NCI-H2081 (cell line): Measurements from ENCODE around the gene AFAP1L2.

Experiments used
- DNase-seq, 2 experiments: peaks; one replicate each; lab custom pipeline; 2025; lab: John Stamatoyannopoulos, UW

AFAP1L2 gene

DNA sequence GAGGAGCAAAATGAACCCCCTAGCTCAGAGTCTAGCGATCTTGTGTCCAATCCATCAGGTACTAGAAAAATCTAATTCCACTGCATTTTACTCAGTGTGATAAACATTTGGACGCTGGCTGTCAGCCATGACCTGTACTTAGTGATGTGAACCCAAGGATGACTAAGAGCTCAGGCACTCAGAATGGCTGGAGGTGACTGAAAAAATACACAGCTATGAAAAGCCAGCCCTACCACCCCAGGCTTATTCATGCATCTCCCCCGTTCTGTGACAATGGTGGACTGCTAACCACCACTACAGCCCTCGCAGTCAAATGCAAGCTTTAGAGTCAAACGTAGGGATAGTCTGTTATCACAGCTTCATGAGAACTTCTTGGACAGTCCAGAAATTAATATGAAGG, 14.9 kb downstream of the AFAP1L2 start:
- no peak for DNase-seq

DNA sequence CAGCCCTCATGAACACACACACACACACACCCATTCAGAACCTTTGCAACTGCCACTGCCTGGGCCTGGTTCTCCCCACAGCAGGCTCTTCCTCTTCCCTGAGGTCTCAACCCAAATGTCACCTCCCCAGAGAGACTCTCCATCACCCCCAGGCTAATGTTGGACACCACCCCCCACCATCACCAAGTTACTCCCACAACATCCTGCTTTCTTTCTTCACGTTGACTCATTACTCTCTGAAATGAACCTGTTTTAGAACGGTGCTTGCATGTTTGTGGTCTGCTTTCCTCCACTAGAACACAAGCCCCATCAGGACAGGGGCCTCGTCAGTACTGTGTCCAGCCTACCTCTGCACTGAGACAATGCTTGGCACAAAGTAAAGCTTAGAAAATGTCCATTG, 16.0 kb downstream of the AFAP1L2 start:
- no peak for DNase-seq

GRCh38 chr10:114387784-114388183, 16.5 kb downstream of the AFAP1L2 start:
- DNase-seq = no peak

DNA sequence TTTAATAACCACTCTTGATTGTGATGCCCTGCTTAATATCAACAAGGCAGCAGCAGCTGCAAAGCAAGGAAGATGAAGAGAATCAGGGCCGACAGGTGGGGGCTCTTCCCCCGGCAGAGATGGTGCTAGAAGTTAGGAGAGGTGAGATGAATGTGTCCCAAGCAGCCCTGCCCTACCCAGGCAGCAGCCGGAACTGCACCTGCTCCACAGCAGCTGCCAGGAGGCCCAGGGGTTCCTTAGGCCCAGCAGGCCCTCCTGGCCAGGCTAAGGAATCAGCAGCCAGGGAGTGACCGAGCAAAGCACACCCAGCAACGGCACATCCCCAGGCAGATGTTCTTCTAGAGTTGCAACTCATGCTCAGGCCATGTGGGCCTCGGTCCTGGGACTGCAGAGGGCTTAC, 17.9 kb downstream of the AFAP1L2 start:
- DNase-seq = no peak

DNA sequence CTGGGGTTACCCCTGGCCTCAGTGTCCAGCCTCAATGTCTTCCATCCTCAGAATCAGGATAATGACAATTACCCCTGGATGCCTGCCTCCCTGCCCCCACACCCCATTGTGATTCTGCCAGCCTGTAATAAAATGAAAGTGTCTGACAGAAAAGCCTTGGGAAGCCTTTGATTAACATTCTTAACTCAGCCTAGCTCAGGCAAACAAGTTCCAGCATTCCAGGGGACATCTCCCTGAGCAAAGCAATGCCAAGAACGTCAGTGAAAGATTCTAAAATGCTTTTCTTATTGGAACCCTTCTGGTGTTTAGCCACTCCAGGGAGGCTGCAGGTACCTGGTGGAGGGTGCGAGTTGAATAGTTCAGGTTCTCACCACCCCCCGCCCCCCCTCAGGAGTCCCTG, 18.7 kb downstream of the AFAP1L2 start:
- DNase-seq = no peak

DNA sequence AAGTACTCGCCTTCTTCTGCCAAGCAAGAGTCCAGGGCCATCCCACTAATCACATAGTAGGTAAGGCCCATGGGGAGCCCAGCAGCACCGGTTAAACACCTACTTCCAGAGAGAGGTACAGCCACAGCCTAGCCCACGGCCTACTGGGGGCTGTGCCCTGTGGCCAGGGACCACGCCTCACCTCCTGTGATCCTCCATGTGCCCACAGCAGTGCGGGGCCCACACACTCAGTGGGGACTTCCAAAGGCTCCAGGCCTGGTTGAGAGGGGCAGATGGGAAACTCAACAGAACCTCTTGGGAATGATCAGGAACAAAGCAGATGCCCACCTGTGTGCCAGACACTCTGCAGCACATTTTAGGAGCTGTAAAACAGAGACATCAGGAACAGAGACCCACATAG, 19.7 kb downstream of the AFAP1L2 start:
- no peak for DNase-seq

DNA sequence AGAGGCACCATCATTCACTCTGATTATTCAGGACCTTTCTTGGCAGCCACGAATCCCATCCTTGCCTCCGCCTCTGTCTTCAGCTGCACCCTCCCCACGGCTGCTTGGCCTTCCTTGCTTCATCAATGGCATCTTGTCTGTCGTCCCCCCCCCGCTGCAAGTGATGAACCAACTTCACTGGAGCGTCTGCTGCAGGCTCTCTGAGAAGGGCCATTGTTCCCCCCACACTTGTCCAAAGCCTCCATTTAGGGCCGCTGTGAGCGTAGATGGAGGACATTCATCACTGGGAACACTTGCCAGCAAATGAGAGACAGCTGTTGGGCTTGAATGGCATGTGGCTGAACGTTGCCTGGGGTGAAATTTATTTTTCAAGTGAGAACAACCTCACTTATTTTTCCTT, 20.1 kb downstream of the AFAP1L2 start:
- DNase-seq = no peak

DNA sequence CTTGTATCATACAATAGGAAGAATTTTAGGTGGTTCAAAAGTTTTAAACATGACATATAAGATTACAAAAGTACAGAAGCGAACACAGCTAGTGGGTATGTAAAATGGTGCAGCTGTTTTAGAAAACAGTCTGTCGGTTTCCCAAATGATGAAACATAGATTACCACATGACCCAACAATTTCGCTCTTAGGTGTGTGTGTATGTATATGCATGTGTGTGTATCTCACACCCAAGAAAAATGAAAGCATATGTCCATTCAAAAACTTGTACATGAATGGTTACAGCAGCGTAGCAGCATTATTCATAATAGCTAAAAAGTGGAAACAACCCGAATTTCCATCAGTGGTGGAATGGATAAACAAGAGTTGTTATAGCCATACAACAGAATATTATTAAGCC, 23.5 kb downstream of the AFAP1L2 start:
- no peak for DNase-seq

GRCh38 chr10:114380060-114380459, 24.2 kb downstream of the AFAP1L2 start:
- no peak for DNase-seq

DNA sequence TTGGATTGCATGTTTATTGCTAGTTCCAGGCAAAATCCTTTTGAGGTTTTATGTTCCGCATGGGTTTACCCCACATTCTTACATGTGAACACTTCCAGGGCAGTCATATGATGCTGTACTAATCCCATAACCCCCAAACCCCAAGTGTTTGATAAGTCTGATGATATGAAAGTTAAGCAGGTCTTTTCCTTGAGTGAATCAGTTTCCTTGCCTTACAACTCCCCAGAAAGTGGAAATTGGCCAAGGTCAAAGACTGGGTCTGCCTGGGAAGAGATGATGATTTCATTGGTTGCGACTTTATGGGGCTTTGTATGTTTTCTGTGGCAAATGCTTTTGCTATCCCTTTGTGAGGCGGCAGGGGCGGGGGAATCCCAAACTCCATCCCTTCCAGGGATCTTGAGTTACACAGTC, 24.7 kb downstream of the AFAP1L2 start:
- no peak for DNase-seq

DNA sequence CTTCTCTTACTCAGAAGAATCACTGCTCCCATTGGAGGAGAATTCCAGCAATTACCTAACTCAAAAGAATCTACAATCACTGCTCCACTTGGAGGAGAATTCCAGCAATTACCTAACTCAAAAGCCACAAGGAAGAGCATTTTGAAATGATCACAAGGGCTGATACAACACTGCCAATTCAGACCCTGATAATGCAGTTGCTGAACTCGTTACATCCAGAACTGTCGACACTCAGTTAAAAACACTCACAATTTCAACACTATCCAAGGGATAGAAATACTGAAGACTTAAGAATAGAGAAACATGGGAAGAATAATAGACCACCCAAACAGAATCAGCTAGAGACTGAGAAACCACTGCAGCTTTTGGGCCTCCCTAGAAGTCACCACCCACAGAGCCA, 27.8 kb downstream of the AFAP1L2 start:
- DNase-seq = no peak

GRCh38 chr10:114375047-114375446, 29.3 kb downstream of the AFAP1L2 start:
- no peak for DNase-seq

DNA sequence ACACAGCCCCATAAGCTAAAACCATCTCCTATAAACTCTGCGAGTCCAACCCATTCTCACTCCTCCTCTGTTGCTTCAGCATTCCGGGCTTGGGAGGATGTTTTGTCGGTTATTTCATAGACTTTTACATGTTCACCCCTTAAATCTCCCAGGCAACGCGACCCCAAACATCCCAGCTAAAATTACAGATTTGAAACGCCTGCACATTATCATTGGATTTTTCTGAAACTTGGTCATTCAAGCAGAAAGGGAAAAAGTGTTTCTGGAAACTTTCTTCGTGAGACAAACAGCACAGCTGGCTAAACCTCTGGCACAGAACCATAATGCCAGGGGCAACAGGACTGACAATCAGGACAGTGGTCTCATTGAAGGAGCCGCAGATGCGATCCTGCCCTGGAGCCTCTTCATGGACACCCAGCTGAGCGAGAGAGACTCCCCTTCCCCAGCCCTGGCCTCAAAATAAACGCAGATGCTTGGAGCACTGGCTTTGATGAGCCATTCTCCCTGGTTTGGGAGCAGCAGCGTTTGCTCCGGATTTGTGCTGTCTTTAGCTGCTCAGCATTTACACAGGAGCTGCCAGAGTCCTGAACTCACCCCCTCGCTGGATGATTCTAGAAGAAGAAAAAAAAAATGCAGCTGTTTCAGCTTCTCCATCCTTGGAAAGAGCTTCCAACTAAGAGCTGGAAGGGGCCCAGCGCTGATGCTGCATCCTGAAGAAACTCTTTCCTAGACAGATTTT, 30.1 kb downstream of the AFAP1L2 start:
- no peak for DNase-seq

DNA sequence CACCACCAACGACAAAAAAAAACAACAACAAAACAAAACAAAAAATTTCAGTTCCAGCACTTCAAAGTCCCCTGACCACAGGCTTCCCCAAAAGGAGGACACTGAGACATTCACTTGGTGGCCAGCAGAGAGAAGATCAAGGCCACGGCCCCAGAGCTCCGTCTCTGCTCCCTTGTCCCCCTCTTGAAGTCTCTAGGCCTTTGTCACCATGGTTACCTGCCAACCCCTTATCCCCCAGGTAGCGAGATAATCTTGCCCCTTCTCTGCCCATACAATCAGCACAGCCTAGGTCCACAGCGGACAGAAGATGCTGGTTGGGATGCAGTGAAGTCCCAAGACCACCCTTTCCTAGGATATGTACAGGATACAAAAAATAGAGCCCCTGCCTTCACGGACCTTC, 30.7 kb downstream of the AFAP1L2 start:
- no peak for DNase-seq

DNA sequence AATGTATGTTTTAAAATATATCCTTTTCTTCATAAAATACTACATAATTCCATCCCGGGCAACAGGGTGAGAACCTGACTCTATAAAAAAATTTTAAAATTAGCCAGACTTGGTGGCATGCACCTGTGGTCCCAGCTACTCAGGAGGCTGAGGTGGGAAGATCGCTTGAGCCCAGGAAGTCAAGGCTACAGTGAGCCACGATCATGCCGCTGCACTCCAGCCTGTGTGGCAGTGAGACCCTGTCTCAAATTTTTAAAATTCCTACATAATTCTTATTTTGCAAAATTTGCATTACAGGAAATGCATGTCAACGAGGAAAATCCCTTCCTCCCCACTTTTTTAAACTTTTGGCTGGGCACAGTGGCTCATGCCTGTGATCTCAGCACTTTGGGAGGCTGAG, 31.3 kb downstream of the AFAP1L2 start:
- no peak for DNase-seq

DNA sequence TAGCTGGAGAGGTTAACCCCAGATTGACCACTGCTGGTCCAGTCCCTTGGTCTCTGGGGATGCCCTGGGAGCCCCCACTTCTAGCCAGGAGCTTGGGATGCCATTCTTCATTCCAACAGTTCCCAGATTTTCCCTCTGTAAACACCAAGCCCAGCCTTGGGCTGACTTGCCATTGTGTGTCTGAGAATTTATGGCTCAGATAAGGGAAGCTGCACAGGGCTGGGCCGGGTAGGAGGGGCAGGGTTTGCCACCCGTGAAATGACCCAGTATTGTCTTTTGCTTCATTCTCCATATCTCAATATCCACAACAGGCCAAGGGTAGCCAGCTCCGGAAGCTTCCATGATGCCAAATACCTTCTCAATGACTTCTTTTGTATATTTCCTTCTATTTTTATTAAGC, 32.1 kb downstream of the AFAP1L2 start:
- no peak for DNase-seq

DNA sequence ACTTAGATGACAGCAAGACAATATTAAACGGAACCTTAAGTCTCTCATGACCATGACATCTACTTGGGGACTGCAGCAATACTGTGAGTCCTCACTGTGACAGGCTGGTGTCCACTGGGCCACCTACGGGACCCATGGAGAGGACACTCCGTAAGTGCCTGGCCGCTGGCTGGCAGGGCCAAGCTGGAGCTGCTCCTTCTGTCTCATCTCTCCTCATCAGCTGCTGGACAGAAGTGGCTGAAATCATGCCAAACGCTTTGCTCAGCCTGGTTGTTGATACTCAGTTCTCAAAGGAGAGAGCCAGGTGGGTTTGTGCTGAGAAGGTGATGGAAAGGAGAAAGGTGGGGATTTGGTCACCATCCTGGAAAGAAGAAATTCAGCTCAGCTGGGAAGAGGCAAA, 33.3 kb downstream of the AFAP1L2 start:
- DNase-seq = no peak

GRCh38 chr10:114370199-114370598, 34.1 kb downstream of the AFAP1L2 start:
- no peak for DNase-seq

GRCh38 chr10:114368057-114368391, 36.3 kb downstream of the AFAP1L2 start:
- DNase-seq = no peak

GRCh38 chr10:114367351-114368056, 36.8 kb downstream of the AFAP1L2 start:
- no peak for DNase-seq

- DNase-seq = no peak
Measured at GRCh38 chr10:114364726-114365125, 39.6 kb downstream of the AFAP1L2 start.

DNA sequence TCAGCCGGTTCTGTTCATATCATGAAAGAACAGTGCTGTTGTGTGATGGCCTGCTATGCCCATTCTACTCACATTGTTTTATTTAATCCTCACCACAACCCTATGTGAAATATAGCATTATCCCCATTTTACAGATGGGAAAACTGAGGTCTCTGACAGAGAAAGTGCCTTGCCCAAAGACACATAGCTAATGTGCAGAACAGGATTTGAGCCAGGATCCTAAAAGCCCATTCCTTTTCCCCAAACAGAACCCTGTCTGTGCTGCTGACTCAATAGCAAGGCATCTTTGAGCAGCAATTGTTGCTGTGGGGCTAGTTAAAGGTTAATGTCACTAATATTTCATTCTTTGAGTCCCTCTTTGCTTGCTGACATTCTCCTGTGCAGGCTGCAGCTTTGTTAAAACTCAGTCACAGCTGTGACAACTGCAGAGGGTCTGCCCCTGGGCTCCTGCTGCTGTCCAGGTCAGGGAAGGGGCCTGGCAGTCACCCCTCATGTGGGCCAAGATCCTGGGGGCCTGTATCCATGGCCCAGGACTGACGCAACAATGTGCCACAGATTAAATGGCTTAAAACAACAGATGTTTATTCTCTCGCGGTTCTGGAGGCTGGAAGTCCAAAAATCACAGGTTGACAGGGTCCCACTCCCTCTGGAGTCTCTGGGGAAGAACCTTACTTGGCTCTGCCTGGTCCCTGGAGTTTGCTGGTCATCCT, 40.4 kb downstream of the AFAP1L2 start:
- DNase-seq = no peak

DNA sequence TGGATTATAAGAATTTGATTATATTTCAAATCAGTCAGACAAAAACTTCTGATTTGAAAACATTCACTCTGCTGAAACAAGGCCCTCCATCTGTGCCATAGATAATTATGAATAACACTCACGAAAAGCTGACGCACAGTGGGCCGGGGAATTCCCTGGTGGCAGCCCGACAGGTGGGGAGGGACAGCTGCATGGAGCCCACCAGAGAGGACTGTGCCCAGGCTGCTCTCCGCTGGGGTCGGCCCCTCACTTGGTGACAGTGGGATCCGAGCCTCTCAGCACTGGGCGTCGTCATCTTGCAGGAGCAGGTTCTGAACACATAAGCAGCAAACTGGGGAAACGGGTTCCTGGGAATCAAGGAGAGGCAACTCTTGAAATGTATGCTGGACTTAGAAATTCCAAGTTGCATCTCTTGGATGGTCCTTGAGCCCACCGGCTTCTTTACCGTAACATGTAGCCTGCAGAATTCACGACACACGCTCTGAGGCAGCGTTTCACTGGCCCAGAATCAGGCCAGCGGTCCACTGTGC, 41.4 kb downstream of the AFAP1L2 start:
- no peak for DNase-seq
